ENCODE results near the gene OPRL1.

- TF ChIP-seq, protein P1, sequence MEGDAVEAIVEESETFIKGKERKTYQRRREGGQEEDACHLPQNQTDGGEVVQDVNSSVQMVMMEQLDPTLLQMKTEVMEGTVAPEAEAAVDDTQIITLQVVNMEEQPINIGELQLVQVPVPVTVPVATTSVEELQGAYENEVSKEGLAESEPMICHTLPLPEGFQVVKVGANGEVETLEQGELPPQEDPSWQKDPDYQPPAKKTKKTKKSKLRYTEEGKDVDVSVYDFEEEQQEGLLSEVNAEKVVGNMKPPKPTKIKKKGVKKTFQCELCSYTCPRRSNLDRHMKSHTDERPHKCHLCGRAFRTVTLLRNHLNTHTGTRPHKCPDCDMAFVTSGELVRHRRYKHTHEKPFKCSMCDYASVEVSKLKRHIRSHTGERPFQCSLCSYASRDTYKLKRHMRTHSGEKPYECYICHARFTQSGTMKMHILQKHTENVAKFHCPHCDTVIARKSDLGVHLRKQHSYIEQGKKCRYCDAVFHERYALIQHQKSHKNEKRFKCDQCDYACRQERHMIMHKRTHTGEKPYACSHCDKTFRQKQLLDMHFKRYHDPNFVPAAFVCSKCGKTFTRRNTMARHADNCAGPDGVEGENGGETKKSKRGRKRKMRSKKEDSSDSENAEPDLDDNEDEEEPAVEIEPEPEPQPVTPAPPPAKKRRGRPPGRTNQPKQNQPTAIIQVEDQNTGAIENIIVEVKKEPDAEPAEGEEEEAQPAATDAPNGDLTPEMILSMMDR (IDR thresholded peaks at IDR 0.05), result no peak
- TF ChIP-seq EP300 (IDR thresholded peaks at IDR 0.05) (no peak), POLR2A (IDR thresholded peaks at IDR 0.05) (no peak)
Measured at GRCh38 chr20:64145458-64146300, 65.8 kb downstream of the OPRL1 start.

Measured in tibial nerve (tissue), 4 donors.